ENCODE data around the gene RBM22.

- no peak for TF ChIP-seq CTCF (IDR thresholded peaks at IDR 0.05 in 4 of 5, conservative IDR thresholded peaks at IDR 0.05 in 1 of 5)
- TF ChIP-seq POLR2A (IDR thresholded peaks at IDR 0.05): no peak
These were observed 49.6 kb upstream of the RBM22 start for GRCh38 chr5:150750469-150750868.

All from gastrocnemius medialis (tissue), 4 donors.